ENCODE data around the gene TAF4B. TPM values are rescaled to one million over a fixed set of nuclear protein-coding genes. Genes with fewer than 3 reads are reported as not detected.

The TAF4B gene
- total and polyA plus RNA-seq, 10 of the 15 experiments (the other 5 are each of a cell fraction or from before 2014, with no cell fraction given) = 2.3 to 15.0 (median 12.2) TPM

- TF ChIP-seq ZBTB11 (CRISPR knock-in tag; IDR thresholded peaks at IDR 0.05) (no peak), MYC (IDR thresholded peaks at IDR 0.05; ENCODE audit: insufficient read depth, insufficient read length, insufficient replicate concordance, low read length, severe bottlenecking) (no peak), ETV6 (conservative IDR thresholded peaks at IDR 0.05 in 1 of 2, IDR thresholded peaks at IDR 0.05 in 1 of 2; ENCODE audit: borderline replicate concordance in 1 of 2, low read depth in 1 of 2) (no peak), HDAC2 (IDR thresholded peaks at IDR 0.05) (no peak), RBBP5 (conservative IDR thresholded peaks at IDR 0.05) (no peak)
Observed at GRCh38 chr18:26317398-26317797, 91.2 kb downstream of the TAF4B start (continued).

GRCh38 chr18:26320686-26321085 lies 94.4 kb downstream of the TAF4B start:
- ChIA-PET RAD21 (ENCODE audit: unreplicated experiment) (no interaction called here), CTCF (no interaction called here), POLR2A (no interaction called here), SMC1A (ENCODE audit: uncharacterized antibody, unreplicated experiment) (interaction anchor here (1.0 to 1.5 kb wide), 2 partner anchors 14 to 25 kb away, joined by 3 to 5 read pairs; no protein-coding TSS in a partner anchor)
- no TSS peak for BruUV-seq (replicated peaks)
- H3K27me3 ChIP-seq (replicated peaks in 1 of 2; ENCODE audit: control insufficient read depth in 2 of 2, insufficient read depth in 2 of 2, low read length in 1 of 2) = no peaks in the 10 kb centered on the region
- DNase-seq (ENCODE audit: low read depth, low spot score) = no peak
- H3K36me3 ChIP-seq (ENCODE audit: control insufficient read depth in 2 of 2, insufficient read depth in 2 of 2, low read length in 1 of 2) = peaks cover 0 to 7% of the 10 kb centered on the region in 2 experiments; a peak in 1 of 4 replicates
- no peaks in the 10 kb centered on the region for H3K9me3 ChIP-seq (replicated peaks; ENCODE audit: control insufficient read depth, insufficient read depth, low read length)
- intact Hi-C loops (cut with micrococcal nuclease; ENCODE audit: unreplicated experiment) = no loop called here
- no peak overlapping the region for H3K4me2 ChIP-seq (ENCODE audit: control insufficient read depth, insufficient read depth)
- H4K20me1 ChIP-seq (ENCODE audit: control insufficient read depth, insufficient read depth) = no peaks in the 10 kb centered on the region
- H3K27ac ChIP-seq (ENCODE audit: control insufficient read depth, insufficient read depth) = no peak overlapping the region
- in situ Hi-C loops (cut with MboI) = loop anchor here (25.0 kb wide), 1 partner anchor 667 kb away; no protein-coding TSS in a partner anchor
- WGBS (ENCODE audit: insufficient coverage, insufficient replicate concordance, low lambda C conversion rate, missing lambda C conversion rate) = 96% methylated on average over 1 of the region's 1 CpG
- no peaks in the 10 kb centered on the region for H3K79me2 ChIP-seq (ENCODE audit: control insufficient read depth, insufficient read depth, low read length)
- H3K4me1 ChIP-seq (ENCODE audit: control insufficient read depth, insufficient read depth, low read length) = no peaks in the 10 kb centered on the region
- H2AFZ ChIP-seq (ENCODE audit: control insufficient read depth, low read depth, low read length) = no peak overlapping the region
- FAIRE-seq = no peak
- H3K9ac ChIP-seq (ENCODE audit: control insufficient read depth, insufficient read depth, low read length) = no peak overlapping the region
- no peak for ATAC-seq
- H3K4me3 ChIP-seq = no peak overlapping the region
- TF ChIP-seq FOXK2 (IDR thresholded peaks at IDR 0.05) (no peak), RBBP5 (conservative IDR thresholded peaks at IDR 0.05) (no peak), CHD4 (IDR thresholded peaks at IDR 0.05) (no peak), ZNF217 (IDR thresholded peaks at IDR 0.05) (no peak), PAX5 (IDR thresholded peaks at IDR 0.05; ENCODE audit: borderline replicate concordance, low read depth, low read length) (no peak), EZH2 (IDR thresholded peaks at IDR 0.05; ENCODE audit: borderline replicate concordance, control insufficient read depth, low read depth, low read length) (no peak), RFX5 (IDR thresholded peaks at IDR 0.05; ENCODE audit: low read depth, low read length) (no peak), IRF5 (IDR thresholded peaks at IDR 0.05; ENCODE audit: borderline replicate concordance) (no peak), SIX5 (IDR thresholded peaks at IDR 0.05; ENCODE audit: low read depth, low read length, severe bottlenecking) (no peak), MYB (IDR thresholded peaks at IDR 0.05; ENCODE audit: borderline replicate concordance, low read depth, low read length) (no peak), CREM (IDR thresholded peaks at IDR 0.05; ENCODE audit: low read depth) (no peak), EGR1 (IDR thresholded peaks at IDR 0.05; ENCODE audit: borderline replicate concordance in 1 of 2, low read depth in 2 of 2, low read length in 2 of 2) (no peak), EP300 (IDR thresholded peaks at IDR 0.05; ENCODE audit: borderline replicate concordance in 1 of 2, control insufficient read depth in 1 of 2, low read depth in 2 of 2, low read length in 2 of 2) (no peak), NFYB (IDR thresholded peaks at IDR 0.05; ENCODE audit: insufficient read depth, low read depth, low read length) (no peak), SREBF1 (IDR thresholded peaks at IDR 0.05; ENCODE audit: low read length) (no peak), TCF7 (IDR thresholded peaks at IDR 0.05; ENCODE audit: borderline replicate concordance) (no peak)

Measured in GM12878 (cell line).